Muscle of leg (tissue), 11 donors: ENCODE data around the gene AP4M1. TPM values are rescaled to one million over a fixed set of nuclear protein-coding genes. Genes with fewer than 3 reads are reported as not detected.
"Not testable (repeated sequence)": the region's sequence is repeated elsewhere in the genome, so short reads cannot be mapped to it uniquely, and the experiment has no call there.

ENCODE experiments used
- DNase-seq: peaks from one replicate; pipeline ENCODE4 v3.0.0; 2013
- H3K27ac ChIP-seq: one replicate; pipeline ENCODE4 v1.5.1; 2013; ENCODE audit warnings: mild to moderate bottlenecking, low read length, control low read depth
- H3K27me3 ChIP-seq: one replicate; pipeline ENCODE4 v1.6.1; 2013; ENCODE audit warnings: low read length; ENCODE audit not compliant: control insufficient read depth, insufficient read depth
- H3K36me3 ChIP-seq: one replicate; pipeline ENCODE4 v1.6.1; 2013; ENCODE audit warnings: low read length; ENCODE audit not compliant: control insufficient read depth, insufficient read depth
- H3K4me1 ChIP-seq: one replicate; pipeline ENCODE4 v1.6.1; 2013; ENCODE audit warnings: low read length; ENCODE audit not compliant: control insufficient read depth, insufficient read depth
- H3K4me3 ChIP-seq: one replicate; pipeline ENCODE4 v1.5.1; 2013; ENCODE audit warnings: low read length, control low read depth
- H3K9me3 ChIP-seq: replicated peaks from 2 replicates; pipeline ENCODE4 v1.6.1; 2013; ENCODE audit warnings: low read depth, low read length; ENCODE audit not compliant: control insufficient read depth
- WGBS: methylation state at CpG from one replicate; pipeline ENCODE4 v1.1.5; 2013; ENCODE audit warnings: missing lambda C conversion rate; ENCODE audit not compliant: insufficient coverage; 5-methylcytosine and 5-hydroxymethylcytosine counted together
- polyA plus RNA-seq, 8 donors: library from polyadenylated mRNA; unstranded; fragments of 120-200 nt; gene quantifications; one replicate each; pipeline versions ENCODE4 v1.2.1 to v1.2.3, GENCODE V29; 2013; ENCODE audit warnings: inconsistent platforms in 1 of 8, low replicate concordance in 1 of 8; ENCODE audit not compliant: insufficient read length in 8 of 8, insufficient read depth in 1 of 8
- total RNA-seq: library from RNA; stranded (reverse); fragments of 120-200 nt; gene quantifications from one replicate; pipeline ENCODE4 v1.2.4, GENCODE V29; 2013

The AP4M1 gene
- total and polyA plus RNA-seq, 9 donors, result 15.8 to 29.5 (median 22.9) TPM

DNA sequence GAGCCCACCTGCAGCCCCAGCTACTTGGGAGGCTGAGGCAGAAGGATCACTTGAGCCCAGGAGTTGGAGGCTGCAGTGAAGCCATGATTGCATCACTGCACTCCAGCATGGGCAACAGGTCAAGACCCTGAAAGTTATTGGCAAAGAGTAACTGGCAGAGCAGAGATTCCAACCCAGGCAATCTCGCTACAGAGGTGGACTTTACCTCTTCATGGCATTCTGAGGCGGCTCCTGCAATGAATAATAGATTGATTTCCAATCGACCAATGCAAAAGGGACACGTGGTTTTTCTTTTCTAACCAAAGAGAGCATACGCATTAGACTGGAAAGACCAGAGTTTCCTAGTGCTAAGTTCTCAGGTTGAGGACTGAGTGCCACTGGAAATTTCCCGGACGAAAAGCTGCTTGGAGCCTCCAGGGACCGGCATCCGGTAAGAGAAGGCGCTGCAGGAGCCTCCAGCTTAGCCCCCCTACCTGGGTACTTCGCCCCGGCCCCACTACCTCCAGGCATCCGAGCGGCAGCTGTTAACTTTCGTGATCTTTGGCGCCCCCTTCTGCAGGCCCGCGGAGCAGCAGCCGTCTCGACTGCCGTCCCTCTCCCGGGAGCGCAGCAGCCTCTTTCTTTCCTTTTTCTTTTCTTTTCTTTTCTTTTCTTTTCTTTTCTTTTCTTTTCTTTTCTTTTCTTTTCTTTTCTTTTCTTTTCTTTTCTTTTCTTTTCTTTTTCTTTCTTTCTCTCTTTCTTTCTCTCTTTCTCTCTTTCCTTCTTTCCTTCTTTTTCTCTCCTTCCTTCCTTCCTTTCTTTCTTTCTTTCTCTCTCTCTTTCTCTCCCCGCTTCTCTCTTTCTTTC is 29.4 kb downstream of the AP4M1 start:
- H3K4me3 ChIP-seq, result no peak overlapping the region
- peaks cover 18% of the 10 kb centered on the region for H3K4me1 ChIP-seq
- no peaks in the 10 kb centered on the region for H3K36me3 ChIP-seq
- WGBS, result 11% methylated on average over 24 of the region's 24 CpGs
- peak; percentile 76 for DNase-seq
- H3K9me3 ChIP-seq, result no peaks in the 10 kb centered on the region
- peaks cover 2% of the 10 kb centered on the region for H3K27me3 ChIP-seq
- no peak overlapping the region for H3K27ac ChIP-seq

DNA sequence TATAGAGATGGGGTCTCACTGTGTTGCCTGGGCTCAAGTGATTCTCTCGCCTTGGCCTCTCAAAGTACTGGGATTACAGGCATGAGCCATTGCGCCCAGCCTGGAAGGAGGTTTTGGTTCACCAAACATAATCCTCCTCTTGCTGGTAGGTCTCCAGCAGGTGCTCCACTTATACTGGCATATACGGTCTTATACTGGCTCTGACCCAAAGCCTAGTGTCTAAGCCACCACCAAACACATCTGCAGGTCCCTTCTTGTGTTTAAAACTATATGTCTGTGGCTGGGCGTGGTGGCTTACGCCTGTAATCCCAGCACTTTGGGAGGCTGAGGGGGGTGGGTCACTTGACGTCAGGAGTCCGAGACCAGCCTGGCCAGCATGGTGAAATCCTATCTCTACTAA is 30.7 kb downstream of the AP4M1 start:
- Histone ChIP-seq H3K27me3 (peaks cover 2% of the 10 kb centered on the region), H3K36me3 (no peaks in the 10 kb centered on the region), H3K27ac (no peak overlapping the region), H3K9me3 (no peaks in the 10 kb centered on the region), H3K4me1 (peaks cover 14% of the 10 kb centered on the region), H3K4me3 (no peak overlapping the region)
- WGBS, result 100% methylated on average over 1 of the region's 7 CpGs
- no peak for DNase-seq

- Histone ChIP-seq H3K4me1 (peaks cover 14% of the 10 kb centered on the region), H3K36me3 (no peaks in the 10 kb centered on the region), H3K27me3 (peaks cover 2% of the 10 kb centered on the region), H3K9me3 (no peaks in the 10 kb centered on the region), H3K4me3 (no peak overlapping the region), H3K27ac (no peak overlapping the region)
- 10% methylated on average over 2 of the region's 3 CpGs for WGBS
- DNase-seq, result peak; percentile 70
Measured at GRCh38 chr7:100132697-100133151, 31.3 kb downstream of the AP4M1 start.

DNA sequence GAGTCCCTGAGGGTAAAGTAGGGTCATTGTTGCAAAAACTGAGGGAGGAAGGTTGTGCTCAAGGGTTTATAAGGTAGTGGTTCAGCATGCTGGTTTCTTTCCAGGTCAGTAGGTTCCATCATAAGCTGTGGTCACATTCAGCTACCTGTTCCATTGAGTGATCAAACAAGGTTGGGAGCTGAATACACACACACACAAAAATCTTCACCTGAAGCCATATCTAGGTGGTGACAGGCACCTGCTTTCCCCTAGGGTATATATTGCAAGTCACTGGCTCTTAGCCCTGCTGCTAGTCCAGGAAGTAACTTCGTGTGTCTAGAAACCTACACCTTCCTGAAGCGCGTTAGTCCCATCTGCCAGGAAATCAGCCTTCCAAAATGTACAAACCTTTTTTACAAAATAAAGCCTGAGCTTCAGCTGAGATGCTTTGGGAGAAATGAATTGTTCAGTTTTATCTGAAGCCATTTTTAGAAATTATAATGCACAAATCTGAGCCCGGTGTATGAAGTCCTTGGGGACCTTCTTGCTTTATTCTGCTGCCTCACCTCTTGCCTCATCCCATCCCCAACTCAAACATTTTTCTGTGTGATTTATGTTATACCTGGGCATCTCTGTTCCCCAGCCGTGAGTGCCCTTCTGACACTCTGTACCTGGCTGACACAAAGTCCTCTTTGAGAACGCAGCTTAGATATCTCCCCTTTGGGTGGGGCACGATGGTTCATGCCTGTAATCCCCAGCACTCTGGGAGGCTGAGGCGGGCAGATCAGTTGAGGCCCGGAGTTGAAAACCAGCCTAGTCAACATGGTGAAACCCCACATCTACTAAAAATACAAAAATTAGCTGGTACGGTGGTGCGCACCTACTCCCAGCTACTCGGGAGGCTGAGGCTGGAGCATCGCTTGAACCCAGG is 36.7 kb downstream of the AP4M1 start:
- H3K27ac ChIP-seq, result no peak overlapping the region
- H3K4me3 ChIP-seq, result no peak overlapping the region
- no peaks in the 10 kb centered on the region for H3K4me1 ChIP-seq
- DNase-seq, result no peak
- peaks cover 2% of the 10 kb centered on the region for H3K27me3 ChIP-seq
- no peaks in the 10 kb centered on the region for H3K36me3 ChIP-seq
- WGBS, result 79% methylated on average over 3 of the region's 13 CpGs
- H3K9me3 ChIP-seq, result no peaks in the 10 kb centered on the region

- Histone ChIP-seq H3K36me3 (no peaks in the 10 kb centered on the region), H3K27me3 (peaks cover 2% of the 10 kb centered on the region), H3K4me3 (no peak overlapping the region), H3K4me1 (no peaks in the 10 kb centered on the region), H3K27ac (no peak overlapping the region), H3K9me3 (no peaks in the 10 kb centered on the region)
- DNase-seq, result no peak
- WGBS, result no CpG with 5 or more reads among the region's 3 CpGs
Measured at GRCh38 chr7:100141555-100141949, 40.1 kb downstream of the AP4M1 start.

DNA sequence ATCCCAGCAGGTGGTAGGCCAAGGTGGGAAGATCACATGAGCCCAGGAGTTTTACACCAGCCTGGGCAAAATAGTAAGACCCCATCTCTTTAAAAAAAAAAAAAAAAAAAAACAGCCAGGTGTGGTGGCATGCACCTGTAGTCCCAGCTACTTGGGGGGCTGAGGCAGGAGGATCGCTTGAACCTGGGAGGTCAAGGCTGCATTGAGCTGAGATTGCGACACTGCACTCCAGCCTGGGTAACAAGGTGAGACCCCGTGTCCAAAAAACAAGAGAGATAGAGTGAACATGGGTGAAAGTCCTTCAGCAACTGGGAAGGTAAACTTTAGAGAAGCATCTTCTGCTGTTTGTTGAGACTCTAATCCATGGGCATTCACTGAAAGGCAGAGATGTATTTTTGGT is 41.0 kb downstream of the AP4M1 start:
- Histone ChIP-seq H3K27me3 (peaks cover 2% of the 10 kb centered on the region), H3K4me3 (no peak overlapping the region), H3K4me1 (no peaks in the 10 kb centered on the region), H3K27ac (no peak overlapping the region), H3K36me3 (no peaks in the 10 kb centered on the region), H3K9me3 (no peaks in the 10 kb centered on the region)
- DNase-seq, result no peak
- 90% methylated on average over 3 of the region's 3 CpGs for WGBS

- not testable (repeated sequence) for H3K27me3 ChIP-seq, DNase-seq, H3K4me3 ChIP-seq, H3K36me3 ChIP-seq, H3K27ac ChIP-seq, H3K9me3 ChIP-seq
- H3K4me1 ChIP-seq, result peaks cover 15% of the 10 kb centered on the region
- 100% methylated on average over 2 of the region's 4 CpGs for WGBS
Measured at GRCh38 chr7:100146350-100146749, 44.9 kb downstream of the AP4M1 start.

DNA sequence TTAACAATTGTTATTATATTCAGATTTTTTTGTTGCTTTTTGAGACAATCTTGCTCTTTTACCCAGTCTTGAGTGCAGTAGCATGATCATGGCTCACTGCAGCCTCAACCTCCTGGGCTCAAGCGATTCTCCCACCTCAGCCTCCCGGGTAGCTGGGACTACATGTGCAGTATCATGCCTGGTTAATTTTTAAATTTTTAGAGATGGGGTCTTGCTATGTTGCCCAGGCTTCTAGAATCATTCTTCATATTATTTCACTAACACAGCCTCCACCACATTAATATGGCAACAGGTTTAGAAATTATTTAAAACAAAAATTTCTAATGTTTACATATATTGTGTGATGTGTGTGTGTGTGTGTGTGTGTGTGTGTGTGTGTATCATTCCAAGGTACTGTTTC is 45.8 kb downstream of the AP4M1 start:
- no peaks in the 10 kb centered on the region for H3K27me3 ChIP-seq
- H3K36me3 ChIP-seq, result no peaks in the 10 kb centered on the region
- H3K4me1 ChIP-seq, result peaks cover 15% of the 10 kb centered on the region
- no peak overlapping the region for H3K4me3 ChIP-seq
- no peaks in the 10 kb centered on the region for H3K9me3 ChIP-seq
- no peak overlapping the region for H3K27ac ChIP-seq
- no CpG with 5 or more reads among the region's 2 CpGs for WGBS
- DNase-seq, result no peak

DNA sequence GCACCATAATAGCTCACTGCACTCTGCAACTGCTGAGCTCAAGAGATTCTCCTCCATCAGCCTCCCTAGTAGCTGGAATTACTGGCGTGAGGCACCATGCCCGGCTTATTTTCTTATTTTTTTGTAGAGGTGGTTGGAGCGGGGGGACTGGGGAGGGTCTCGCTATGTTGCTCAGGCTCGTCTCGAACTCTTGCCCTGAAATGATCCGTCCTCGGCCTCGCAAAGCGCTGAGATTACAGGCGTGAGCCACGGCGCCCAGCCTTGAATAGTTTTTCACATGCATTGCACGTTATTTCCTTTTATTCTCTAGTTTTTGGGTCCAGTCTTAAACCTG is 46.7 kb downstream of the AP4M1 start:
- no peaks in the 10 kb centered on the region for H3K27me3 ChIP-seq
- WGBS, result 26% methylated on average over 11 of the region's 14 CpGs
- H3K36me3 ChIP-seq, result peaks cover 5% of the 10 kb centered on the region
- peak overlapping the region; percentile 51 for H3K4me3 ChIP-seq
- no peak for DNase-seq
- peaks cover 15% of the 10 kb centered on the region for H3K4me1 ChIP-seq
- no peaks in the 10 kb centered on the region for H3K9me3 ChIP-seq
- H3K27ac ChIP-seq, result peak overlapping the region; percentile 86
